HUDEP-2 (cell line): ENCODE results near the gene HSF5.

ENCODE experiments used
- DNase-seq, 76 experiments: peaks; one replicate each; lab custom pipeline; 2025; ENCODE audit not compliant: unreplicated experiment in 76 of 76; lab: John Stamatoyannopoulos, UW

HSF5 gene

GRCh38 chr17:58373003-58373402, 115.2 kb downstream of the HSF5 start:
- no peak for DNase-seq

GRCh38 chr17:58371300-58371950, 116.8 kb downstream of the HSF5 start:
- DNase-seq: no peak

- no peak for DNase-seq
Observed at GRCh38 chr17:58370716-58371115, 117.5 kb downstream of the HSF5 start.

- DNase-seq: no peak
Observed at GRCh38 chr17:58370309-58370708, 117.9 kb downstream of the HSF5 start.
